Chondrocyte (in vitro differentiated cells): ENCODE results near the gene ITPR3. TPM values are rescaled to one million over a fixed set of nuclear protein-coding genes. Genes with fewer than 3 reads are reported as not detected.

Source experiments
- DNase-seq: peaks from one replicate; pipeline ENCODE4 v3.0.0; 2021; ENCODE audit warnings: mixed read lengths, low spot score
- H3K27ac Mint-ChIP-seq: one replicate; pipeline ENCODE4 v1.8.0; 2021; ENCODE audit warnings: mild to moderate bottlenecking, moderate library complexity, mixed read lengths; ENCODE audit not compliant: unreplicated experiment
- H3K27me3 Mint-ChIP-seq: 2 replicates; pipeline ENCODE4 v1.8.0; 2021; ENCODE audit warnings: low read depth, mixed read lengths
- H3K36me3 Mint-ChIP-seq: 2 replicates; pipeline ENCODE4 v1.8.0; 2021; ENCODE audit warnings: low read depth, mixed read lengths
- H3K4me1 Mint-ChIP-seq: 2 replicates; pipeline ENCODE4 v1.8.0; 2021; ENCODE audit warnings: low read depth, mild to moderate bottlenecking, mixed read lengths
- H3K4me3 Mint-ChIP-seq: one replicate; pipeline ENCODE4 v1.8.0; 2021; ENCODE audit warnings: mild to moderate bottlenecking, moderate library complexity, mixed read lengths; ENCODE audit not compliant: unreplicated experiment
- H3K9me3 Mint-ChIP-seq: 2 replicates; pipeline ENCODE4 v1.8.0; 2021; ENCODE audit warnings: low read depth, mixed read lengths
- total RNA-seq: library from RNA; stranded (reverse); gene quantifications from 3 replicates; pipeline ENCODE4 v1.2.1, GENCODE V29; 2021
- TF ChIP-seq, protein P1 (sequence below): fragments of 200-600 bp; sonication (generic); IDR thresholded peaks from 2 replicates; pipeline ENCODE4 v1.5.0; 2021; ENCODE audit warnings: antibody characterized with exemption, mild to moderate bottlenecking, moderate library complexity

The ITPR3 gene
- total RNA-seq, 1 donor from 2014 or later, result 10.0 TPM

- no peaks in the 10 kb centered on the region for H3K9me3 Mint-ChIP-seq
Measured at GRCh38 chr6:33738879-33739278, 117.8 kb downstream of the ITPR3 start.

GRCh38 chr6:33739571-33739970, 118.4 kb downstream of the ITPR3 start:
- Mint-ChIP-seq H3K4me3 (no peak overlapping the region), H3K9me3 (no peaks in the 10 kb centered on the region), H3K27ac (no peak overlapping the region), H3K36me3 (no peaks in the 10 kb centered on the region), H3K27me3 (no peaks in the 10 kb centered on the region), H3K4me1 (peaks cover 26% of the 10 kb centered on the region)
- no peak for DNase-seq
- TF ChIP-seq, protein P1, sequence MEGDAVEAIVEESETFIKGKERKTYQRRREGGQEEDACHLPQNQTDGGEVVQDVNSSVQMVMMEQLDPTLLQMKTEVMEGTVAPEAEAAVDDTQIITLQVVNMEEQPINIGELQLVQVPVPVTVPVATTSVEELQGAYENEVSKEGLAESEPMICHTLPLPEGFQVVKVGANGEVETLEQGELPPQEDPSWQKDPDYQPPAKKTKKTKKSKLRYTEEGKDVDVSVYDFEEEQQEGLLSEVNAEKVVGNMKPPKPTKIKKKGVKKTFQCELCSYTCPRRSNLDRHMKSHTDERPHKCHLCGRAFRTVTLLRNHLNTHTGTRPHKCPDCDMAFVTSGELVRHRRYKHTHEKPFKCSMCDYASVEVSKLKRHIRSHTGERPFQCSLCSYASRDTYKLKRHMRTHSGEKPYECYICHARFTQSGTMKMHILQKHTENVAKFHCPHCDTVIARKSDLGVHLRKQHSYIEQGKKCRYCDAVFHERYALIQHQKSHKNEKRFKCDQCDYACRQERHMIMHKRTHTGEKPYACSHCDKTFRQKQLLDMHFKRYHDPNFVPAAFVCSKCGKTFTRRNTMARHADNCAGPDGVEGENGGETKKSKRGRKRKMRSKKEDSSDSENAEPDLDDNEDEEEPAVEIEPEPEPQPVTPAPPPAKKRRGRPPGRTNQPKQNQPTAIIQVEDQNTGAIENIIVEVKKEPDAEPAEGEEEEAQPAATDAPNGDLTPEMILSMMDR, result no peak

More at GRCh38 chr6:33738879-33739278, 117.8 kb downstream of the ITPR3 start:
- no peaks in the 10 kb centered on the region for H3K36me3 Mint-ChIP-seq
- no peak for DNase-seq
- H3K27ac Mint-ChIP-seq, result no peak overlapping the region
- H3K4me3 Mint-ChIP-seq, result no peak overlapping the region
- peaks cover 20% of the 10 kb centered on the region for H3K4me1 Mint-ChIP-seq
- no peaks in the 10 kb centered on the region for H3K27me3 Mint-ChIP-seq
- TF ChIP-seq, protein P1, result no peak

- TF ChIP-seq, protein P1, result no peak
- Mint-ChIP-seq H3K4me1 (peaks cover 31% of the 10 kb centered on the region), H3K36me3 (no peaks in the 10 kb centered on the region), H3K27ac (no peak overlapping the region), H3K27me3 (no peaks in the 10 kb centered on the region), H3K4me3 (no peak overlapping the region), H3K9me3 (no peaks in the 10 kb centered on the region)
- DNase-seq, result no peak
Measured at GRCh38 chr6:33740204-33740608, 119.1 kb downstream of the ITPR3 start.

DNA sequence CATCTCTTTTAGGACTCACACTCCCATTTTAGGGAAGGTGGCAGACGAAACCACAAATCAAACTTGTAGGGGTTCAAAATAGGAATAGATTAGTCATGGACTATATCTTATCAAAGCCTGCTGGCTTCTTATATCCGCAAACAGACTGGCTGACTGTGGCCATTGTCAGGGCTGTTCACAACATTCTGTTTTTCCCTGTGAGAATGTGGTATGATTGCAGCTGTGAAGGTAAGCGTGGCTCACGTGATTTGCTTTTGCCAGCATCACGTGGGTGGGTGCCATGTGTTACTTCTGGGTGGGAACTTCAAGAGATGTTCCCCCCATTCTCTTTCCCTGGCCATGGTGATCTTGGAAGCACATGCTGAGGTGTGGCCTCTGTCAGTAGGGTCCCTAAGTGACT, 119.7 kb downstream of the ITPR3 start:
- Mint-ChIP-seq H3K4me3 (no peak overlapping the region), H3K27ac (no peak overlapping the region), H3K9me3 (no peaks in the 10 kb centered on the region), H3K27me3 (no peaks in the 10 kb centered on the region), H3K36me3 (no peaks in the 10 kb centered on the region), H3K4me1 (peaks cover 37% of the 10 kb centered on the region)
- no peak for DNase-seq
- TF ChIP-seq, protein P1, result no peak

DNA sequence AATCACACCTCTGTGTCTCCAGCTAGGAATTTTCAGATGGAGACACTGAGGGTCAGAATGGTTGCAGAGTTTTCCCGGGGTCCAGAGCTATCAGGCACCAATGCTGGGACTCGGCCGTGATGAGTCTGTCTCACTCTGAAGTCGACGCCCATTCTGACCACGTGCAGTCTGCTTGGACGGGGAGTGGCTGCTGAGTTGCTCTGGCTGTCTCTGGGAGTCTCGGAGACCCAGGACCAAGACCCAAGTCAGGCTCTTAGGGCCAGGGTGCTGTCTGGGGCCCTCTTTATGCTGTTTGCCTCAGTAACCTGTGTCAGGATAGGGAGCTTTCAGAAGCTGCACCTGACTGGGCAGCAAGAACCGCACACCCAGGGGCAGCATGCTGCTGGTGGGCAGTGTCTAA, 121.0 kb downstream of the ITPR3 start:
- DNase-seq, result no peak
- Mint-ChIP-seq H3K36me3 (no peaks in the 10 kb centered on the region), H3K27me3 (no peaks in the 10 kb centered on the region), H3K4me3 (no peak overlapping the region), H3K27ac (no peak overlapping the region), H3K4me1 (peaks cover 46% of the 10 kb centered on the region), H3K9me3 (no peaks in the 10 kb centered on the region)
- TF ChIP-seq, protein P1, result no peak
